ENCODE data around the gene ZNF513. TPM values are rescaled to one million over a fixed set of nuclear protein-coding genes. Genes with fewer than 3 reads are reported as not detected.

The ZNF513 gene
- total RNA-seq, 1 donor from 2014 or later: 17.4 TPM

DNA sequence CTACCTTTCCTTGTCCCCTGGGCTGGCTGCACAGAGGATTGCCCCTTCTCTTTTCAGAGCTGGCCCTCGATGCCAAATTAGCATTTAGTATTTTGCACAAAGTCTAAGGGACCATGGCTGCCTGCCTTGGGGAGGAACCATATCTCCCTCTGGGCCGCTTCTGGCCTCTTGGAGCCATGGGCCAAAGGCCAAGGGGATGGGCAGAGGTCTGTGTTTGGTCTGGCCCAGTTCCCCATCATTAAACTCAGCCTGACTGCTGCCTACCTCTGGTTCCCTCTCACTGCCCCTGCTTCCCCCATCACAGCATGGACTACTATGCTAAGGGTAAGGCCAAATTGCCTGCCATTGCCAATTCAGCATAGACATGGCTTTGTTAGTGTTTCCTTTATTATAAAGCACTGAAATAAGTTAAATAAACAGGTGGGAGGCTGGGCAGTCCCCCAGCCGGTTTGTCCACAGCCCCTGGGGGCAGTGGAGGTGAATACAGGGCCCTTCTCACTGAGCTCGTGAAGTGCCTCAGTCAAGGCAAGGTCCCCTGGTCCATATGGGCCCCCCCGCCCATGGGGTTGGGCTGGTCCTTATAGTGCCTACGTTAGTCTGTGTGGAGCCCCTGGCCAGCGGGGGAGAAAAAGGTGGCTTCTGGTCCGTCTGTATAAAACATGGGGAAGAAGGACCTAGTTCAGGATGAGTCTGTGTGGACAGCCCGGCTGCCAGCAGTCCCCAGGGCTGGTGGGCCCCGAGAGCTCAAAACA is 3.5 kb downstream of the ZNF513 start:
- TF ChIP-seq, protein P1, sequence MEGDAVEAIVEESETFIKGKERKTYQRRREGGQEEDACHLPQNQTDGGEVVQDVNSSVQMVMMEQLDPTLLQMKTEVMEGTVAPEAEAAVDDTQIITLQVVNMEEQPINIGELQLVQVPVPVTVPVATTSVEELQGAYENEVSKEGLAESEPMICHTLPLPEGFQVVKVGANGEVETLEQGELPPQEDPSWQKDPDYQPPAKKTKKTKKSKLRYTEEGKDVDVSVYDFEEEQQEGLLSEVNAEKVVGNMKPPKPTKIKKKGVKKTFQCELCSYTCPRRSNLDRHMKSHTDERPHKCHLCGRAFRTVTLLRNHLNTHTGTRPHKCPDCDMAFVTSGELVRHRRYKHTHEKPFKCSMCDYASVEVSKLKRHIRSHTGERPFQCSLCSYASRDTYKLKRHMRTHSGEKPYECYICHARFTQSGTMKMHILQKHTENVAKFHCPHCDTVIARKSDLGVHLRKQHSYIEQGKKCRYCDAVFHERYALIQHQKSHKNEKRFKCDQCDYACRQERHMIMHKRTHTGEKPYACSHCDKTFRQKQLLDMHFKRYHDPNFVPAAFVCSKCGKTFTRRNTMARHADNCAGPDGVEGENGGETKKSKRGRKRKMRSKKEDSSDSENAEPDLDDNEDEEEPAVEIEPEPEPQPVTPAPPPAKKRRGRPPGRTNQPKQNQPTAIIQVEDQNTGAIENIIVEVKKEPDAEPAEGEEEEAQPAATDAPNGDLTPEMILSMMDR (IDR thresholded peaks at IDR 0.05): no peak
- TF ChIP-seq POLR2AphosphoS5 (IDR thresholded peaks at IDR 0.05; ENCODE audit: insufficient read depth in 1 of 2, low read depth in 1 of 2): no peak
- no peak for TF ChIP-seq POLR2A (IDR thresholded peaks at IDR 0.05)
- Histone ChIP-seq H3K4me1 (peaks cover 29% of the 10 kb centered on the region), H3K27ac (no peak overlapping the region), H3K27me3 (no peaks in the 10 kb centered on the region), H3K36me3 (peaks cover 0 to 57% of the 10 kb centered on the region in 2 donors), H3K9me3 (no peaks in the 10 kb centered on the region), H3K4me3 (no peak overlapping the region)
- DNase-seq (ENCODE audit: extremely low spot score in 2 of 2): no peak
- intact Hi-C loops (cut with DNase I): no loop called here

- H3K36me3 ChIP-seq: peaks cover 0 to 55% of the 10 kb centered on the region in 2 donors
- TF ChIP-seq, protein P1 (IDR thresholded peaks at IDR 0.05): no peak
- TF ChIP-seq POLR2AphosphoS5 (IDR thresholded peaks at IDR 0.05; ENCODE audit: insufficient read depth in 1 of 2, low read depth in 1 of 2): no peak
- TF ChIP-seq POLR2A (IDR thresholded peaks at IDR 0.05): no peak
- no peak overlapping the region for H3K27ac ChIP-seq
- DNase-seq (ENCODE audit: extremely low spot score in 2 of 2): no peak
- no peak overlapping the region for H3K4me3 ChIP-seq
- H3K27me3 ChIP-seq: no peaks in the 10 kb centered on the region
- intact Hi-C loops (cut with DNase I): no loop called here
- peaks cover 36% of the 10 kb centered on the region for H3K4me1 ChIP-seq
- H3K9me3 ChIP-seq: no peaks in the 10 kb centered on the region
Measured at GRCh38 chr2:27376151-27376865, 4.2 kb downstream of the ZNF513 start.

GRCh38 chr2:27375513-27376099 is 4.9 kb downstream of the ZNF513 start:
- intact Hi-C loops (cut with DNase I): no loop called here
- H3K27me3 ChIP-seq: no peaks in the 10 kb centered on the region
- peaks cover 34% of the 10 kb centered on the region for H3K4me1 ChIP-seq
- no peaks in the 10 kb centered on the region for H3K9me3 ChIP-seq
- TF ChIP-seq, protein P1 (IDR thresholded peaks at IDR 0.05): no peak
- TF ChIP-seq POLR2AphosphoS5 (IDR thresholded peaks at IDR 0.05; ENCODE audit: insufficient read depth in 1 of 2, low read depth in 1 of 2): no peak
- no peak for TF ChIP-seq POLR2A (IDR thresholded peaks at IDR 0.05)
- H3K36me3 ChIP-seq: peaks cover 0 to 55% of the 10 kb centered on the region in 2 donors
- H3K4me3 ChIP-seq: no peak overlapping the region
- H3K27ac ChIP-seq: no peak overlapping the region
- no peak for DNase-seq (ENCODE audit: extremely low spot score in 2 of 2)

DNA sequence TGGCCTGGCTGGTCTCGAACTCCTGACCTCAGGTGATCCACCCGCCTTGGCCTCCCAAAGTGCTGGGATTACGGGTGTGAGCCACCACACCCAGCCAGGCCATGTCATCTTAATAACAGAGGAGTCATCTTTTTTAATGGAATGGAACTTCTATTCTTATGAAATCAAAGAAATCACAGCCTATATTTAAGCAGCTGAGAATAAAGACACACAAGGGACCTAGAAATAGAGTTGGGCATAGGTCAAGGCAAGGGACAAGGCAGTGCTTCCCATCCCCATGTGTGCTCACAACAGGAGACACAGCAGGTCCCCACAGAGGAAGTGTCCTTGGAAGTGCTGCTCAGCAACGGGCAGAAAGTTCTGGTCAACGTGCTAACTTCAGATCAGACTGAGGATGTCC is 7.0 kb downstream of the ZNF513 start:
- peaks cover 0 to 55% of the 10 kb centered on the region in 2 donors for H3K36me3 ChIP-seq
- intact Hi-C loops (cut with DNase I): no loop called here
- peaks cover 32% of the 10 kb centered on the region for H3K4me1 ChIP-seq
- DNase-seq (ENCODE audit: extremely low spot score in 2 of 2): no peak
- no peak overlapping the region for H3K27ac ChIP-seq
- TF ChIP-seq, protein P1 (IDR thresholded peaks at IDR 0.05): no peak
- TF ChIP-seq POLR2A (IDR thresholded peaks at IDR 0.05) (no peak), POLR2AphosphoS5 (IDR thresholded peaks at IDR 0.05; ENCODE audit: insufficient read depth in 1 of 2, low read depth in 1 of 2) (no peak)
- no peaks in the 10 kb centered on the region for H3K27me3 ChIP-seq
- no peaks in the 10 kb centered on the region for H3K9me3 ChIP-seq
- no peak overlapping the region for H3K4me3 ChIP-seq

Measured in vagina (tissue), 2 donors.